Uterus (tissue), 2 donors: ENCODE results near the gene MAP1B.
"Not testable (repeated sequence)": the region's sequence is repeated elsewhere in the genome, so short reads cannot be mapped to it uniquely, and the experiment has no call there.

Source experiments
- CTCF ChIP-seq, 4 experiments: fragments of 200-600 bp in 2 of 4; fragments of 450-650 bp in 2 of 4; sonication (generic) in 2 of 4; IDR thresholded peaks; one replicate each; pipeline ENCODE4 v1.5.1; 2016 to 2019; ENCODE audit warnings: antibody characterized with exemption in 4 of 4, mild to moderate bottlenecking in 2 of 4, moderate library complexity in 1 of 4
- POLR2A ChIP-seq, 2 donors: fragments of 450-650 bp; IDR thresholded peaks; one replicate each; pipeline ENCODE4 v1.6.1; 2016; ENCODE audit warnings: antibody characterized with exemption in 2 of 2, mild to moderate bottlenecking in 1 of 2, moderate library complexity in 1 of 2

- TF ChIP-seq POLR2A, CTCF (IDR thresholded peaks at IDR 0.05): not testable (repeated sequence)
Measured at GRCh38 chr5:72171181-72171580, 63.9 kb downstream of the MAP1B start.
